GM19397 (cell line): ENCODE measurements around the gene MPND.

Experiments
- ATAC-seq: cut with Tn5 transposase; IDR thresholded peaks from one replicate; pipeline ENCODE4 v1.9.1; 2021; ENCODE audit warnings: mild to moderate bottlenecking, moderate library complexity; ENCODE audit not compliant: unreplicated experiment

The MPND gene

GRCh38 chr19:4343370-4344307 is at the start of gene MPND:
TSS of gene MPND (plus strand) at chr19:4343562. CDS start at chr19:4343594, 32 bp downstream.
- ATAC-seq = peak; percentile 59

GRCh38 chr19:4294389-4294788 is 49.0 kb upstream of the MPND start:
- ATAC-seq = no peak

GRCh38 chr19:4295972-4296771 is 47.2 kb upstream of the MPND start:
- ATAC-seq = no peak

- ATAC-seq = no peak
These were observed 45.2 kb upstream of the MPND start for GRCh38 chr19:4297901-4298809.

- no peak for ATAC-seq
These were observed 44.4 kb upstream of the MPND start for GRCh38 chr19:4298810-4299550.

GRCh38 chr19:4300589-4300988 is 42.8 kb upstream of the MPND start:
- no peak for ATAC-seq

- ATAC-seq = no peak
These were observed 41.6 kb upstream of the MPND start for GRCh38 chr19:4301590-4302242.

- no peak for ATAC-seq
These were observed 41.1 kb upstream of the MPND start, which contains the start of gene TMIGD2 for GRCh38 chr19:4302243-4302640. TSS of gene TMIGD2 (minus strand) at chr19:4302389. CDS start at chr19:4302385, 4 bp downstream.

- ATAC-seq = no peak
These were observed 39.4 kb upstream of the MPND start for GRCh38 chr19:4303819-4304537.

GRCh38 chr19:4304538-4305256 is 38.7 kb upstream of the MPND start, which contains the start of gene FSD1:
TSS of gene FSD1 (plus strand) at chr19:4304598. CDS start at chr19:4304747, 149 bp downstream.
- ATAC-seq = no peak

- no peak for ATAC-seq
These were observed 38.1 kb upstream of the MPND start for GRCh38 chr19:4305257-4305612.

GRCh38 chr19:4305659-4306058 is 37.7 kb upstream of the MPND start:
- ATAC-seq = no peak

GRCh38 chr19:4310247-4311121 is 32.9 kb upstream of the MPND start:
- ATAC-seq = no peak

GRCh38 chr19:4313847-4314490 is 29.4 kb upstream of the MPND start:
- ATAC-seq = no peak

- no peak for ATAC-seq
These were observed 26.4 kb upstream of the MPND start for GRCh38 chr19:4316956-4317355.

GRCh38 chr19:4318460-4318859 is 24.9 kb upstream of the MPND start:
- no peak for ATAC-seq
